A549 (cell line): ENCODE data around the gene HNF4A. TPM values are rescaled to one million over a fixed set of nuclear protein-coding genes. Genes with fewer than 3 reads are reported as not detected.

Experiments
- ATAC-seq, 2 experiments: fragments of 200-7000 bp in 1 of 2; fragments of >200 bp in 1 of 2; cut with Nextera tagmentation in 1 of 2; cut with Tn5 transposase in 1 of 2; 3 replicates each; pipeline versions ENCODE4 v1.8.0 to v1.9.1; 2018 to 2020; ENCODE audit warnings: mild to moderate bottlenecking in 1 of 2, moderate library complexity in 1 of 2
- CTCF ChIA-PET: fragments of 300-600 bp; sonication (Branson Sonifier 250); formaldehyde crosslinking; extraction: SDS; loops from one replicate; lab custom pipeline; 2021; ENCODE audit warnings: antibody characterized with exemption, inconsistent platforms; lab: Yijun Ruan, JAX
- POLR2A ChIA-PET: fragments of 350-600 bp; formaldehyde crosslinking; extraction: SDS; loops from one replicate; lab custom pipeline; 2021; ENCODE audit warnings: antibody characterized with exemption, inconsistent platforms; lab: Yijun Ruan, JAX
- DNase-seq, 2 experiments: peaks; one replicate each; pipeline versions ENCODE4 v3.0.0 to v3.0.0-alpha.2; 2011 to 2016; ENCODE audit warnings: low read depth in 1 of 2, low spot score in 1 of 2
- FAIRE-seq: peaks from 2 replicates; lab custom pipeline; 2011; peaks lifted over from hg19 to GRCh38; lab: Jason Lieb, UNC
- H3K27ac ChIP-seq, 2 experiments: fragments of >200 bp; sonication (Bioruptor Twin); formaldehyde crosslinking; 3 replicates each; pipeline ENCODE4 v1.5.1; 2016 to 2017
- H3K4me1 ChIP-seq: fragments of >200 bp; sonication (Bioruptor Twin); formaldehyde crosslinking; 3 replicates; pipeline ENCODE4 v1.6.1; 2016
- H3K4me2 ChIP-seq: fragments of >200 bp; sonication (Bioruptor Twin); formaldehyde crosslinking; 3 replicates; pipeline ENCODE4 v1.6.1; 2016
- H3K4me3 ChIP-seq: fragments of >200 bp; sonication (Bioruptor Twin); formaldehyde crosslinking; 3 replicates; pipeline ENCODE4 v1.5.1; 2016
- H3K9me3 ChIP-seq: fragments of >200 bp; sonication (Bioruptor Twin); formaldehyde crosslinking; 3 replicates; pipeline ENCODE4 v1.6.1; 2016
- ATOH8 ChIP-seq: fragments of 250-450 bp; sonication (Bioruptor Pico); IDR thresholded peaks from 2 replicates; pipeline ENCODE4 v1.5.0; 2020; ENCODE audit warnings: low read depth, mild to moderate bottlenecking, moderate library complexity
- CBX2 ChIP-seq: fragments of 200-600 bp; sonication (generic); IDR thresholded peaks from 2 replicates; pipeline ENCODE4 v1.6.1; 2016; ENCODE audit warnings: low read depth, mild to moderate bottlenecking, borderline replicate concordance
- CHD2 ChIP-seq: fragments of 150-350 bp; IDR thresholded peaks from 2 replicates; pipeline ENCODE4 v1.6.1; 2014; ENCODE audit warnings: low read length; ENCODE audit not compliant: partially characterized antibody
- FOSL2 ChIP-seq, 2 experiments: fragments of 450-650 bp in 1 of 2; fragments of >200 bp in 1 of 2; sonication (Bioruptor Twin) in 1 of 2; formaldehyde crosslinking; IDR thresholded peaks; 2 replicates each; pipeline versions ENCODE4 v1.5.0 to v1.6.1; 2016 to 2020; ENCODE audit warnings: mild to moderate bottlenecking in 1 of 2, moderate library complexity in 1 of 2
- FOXS1 ChIP-seq: fragments of 250-450 bp; sonication (Bioruptor Pico); IDR thresholded peaks from 2 replicates; pipeline ENCODE4 v1.5.0; 2020; ENCODE audit warnings: mild to moderate bottlenecking, moderate library complexity
- JUN ChIP-seq, 2 experiments: fragments of >200 bp; sonication (Bioruptor Twin); formaldehyde crosslinking; IDR thresholded peaks; 2 replicates in 1 of 2; 3 replicates in 1 of 2; pipeline ENCODE4 v1.6.1; 2016 to 2017
- MAZ ChIP-seq: fragments of 150-350 bp; IDR thresholded peaks from 2 replicates; pipeline ENCODE4 v1.6.1; 2014; ENCODE audit warnings: antibody characterized with exemption, low read depth, low read length, borderline replicate concordance
- MYC ChIP-seq: IDR thresholded peaks from 2 replicates; pipeline ENCODE4 v1.6.1; 2012; ENCODE audit warnings: mild to moderate bottlenecking, inconsistent platforms, low read length, improper control_type of control experiment, borderline replicate concordance
- NFE2L2 ChIP-seq: fragments of 150-350 bp; conservative IDR thresholded peaks from 2 replicates; pipeline ENCODE4 v1.6.1; 2014; ENCODE audit warnings: low read length
- PBX3 ChIP-seq: IDR thresholded peaks from 2 replicates; pipeline ENCODE4 v1.6.1; 2012
- RAD21 ChIP-seq, 2 experiments: fragments of >200 bp in 1 of 2; sonication (Bioruptor Twin) in 1 of 2; formaldehyde crosslinking in 1 of 2; IDR thresholded peaks in 1 of 2; conservative IDR thresholded peaks in 1 of 2; 2 replicates in 1 of 2; 3 replicates in 1 of 2; pipeline ENCODE4 v1.6.1; 2012 to 2018; ENCODE audit warnings: inconsistent platforms in 1 of 2
- RARB ChIP-seq: fragments of 250-450 bp; sonication (Bioruptor Pico); IDR thresholded peaks from 2 replicates; pipeline ENCODE4 v1.8.0; 2021; ENCODE audit warnings: mild to moderate bottlenecking, moderate library complexity
- RCOR1 ChIP-seq: fragments of 150-350 bp; IDR thresholded peaks from 2 replicates; pipeline ENCODE4 v1.6.1; 2014; ENCODE audit warnings: antibody characterized with exemption, low read length, low read depth
- RFX5 ChIP-seq: fragments of 450-650 bp; IDR thresholded peaks from 2 replicates; pipeline ENCODE4 v1.7.1; 2014; ENCODE audit warnings: antibody characterized with exemption, mild to moderate bottlenecking, moderate library complexity
- SMC3 ChIP-seq: fragments of >200 bp; sonication (Bioruptor Twin); formaldehyde crosslinking; IDR thresholded peaks from 3 replicates; pipeline ENCODE4 v1.6.1; 2018; ENCODE audit warnings: inconsistent platforms
- SREBF2 ChIP-seq: fragments of 450-650 bp; IDR thresholded peaks from 2 replicates; pipeline ENCODE4 v1.6.1; 2014; ENCODE audit warnings: mild to moderate bottlenecking, moderate library complexity
- TFCP2L1 ChIP-seq: fragments of 250-450 bp; sonication (Bioruptor Pico); IDR thresholded peaks from 2 replicates; pipeline ENCODE4 v1.5.0; 2021; ENCODE audit warnings: mild to moderate bottlenecking
- ZFP36 ChIP-seq: fragments of 450-650 bp; IDR thresholded peaks from 2 replicates; pipeline ENCODE4 v1.6.1; 2014; ENCODE audit warnings: borderline replicate concordance; ENCODE audit not compliant: partially characterized antibody
- ZSCAN20 ChIP-seq: fragments of 250-450 bp; sonication (Bioruptor Pico); IDR thresholded peaks from 2 replicates; pipeline ENCODE4 v1.8.0; 2022; ENCODE audit warnings: mild to moderate bottlenecking, moderate library complexity
- WGBS: methylation state at CpG from one replicate; pipeline ENCODE4 v1.1.6; 2017; ENCODE audit errors: missing lambda C conversion rate; 5-methylcytosine and 5-hydroxymethylcytosine counted together
- polyA plus RNA-seq, 4 experiments: library from polyadenylated mRNA; depleted of rRNA in 3 of 4; stranded (reverse); fragments of >200 nt; fragmentation: RNase III in 1 of 4; extraction: RNeasy Plus Mini Kit Qiagen cat#74134 plus additional on column Dnase treatment in 1 of 4; gene quantifications; 2 replicates in 3 of 4; 3 replicates in 1 of 4; pipeline ENCODE4 v1.2.3, GENCODE V29; 2011 to 2017
- TF ChIP-seq, protein P1 (sequence below): fragments of >200 bp; sonication (Bioruptor Twin); formaldehyde crosslinking; IDR thresholded peaks from 2 replicates; pipeline ENCODE4 v1.6.1; 2016
- TF ChIP-seq, protein P2 (sequence below): fragments of 200-600 bp; sonication (generic); IDR thresholded peaks from 2 replicates; pipeline ENCODE4 v1.6.1; 2016; ENCODE audit warnings: antibody characterized with exemption, mild to moderate bottlenecking, moderate library complexity
- TF ChIP-seq, protein P3 (sequence below): fragments of >200 bp; sonication (Bioruptor Twin); formaldehyde crosslinking; IDR thresholded peaks from 3 replicates; pipeline ENCODE4 v1.6.1; 2016
- TF ChIP-seq, protein P4 (sequence below): IDR thresholded peaks from 2 replicates; pipeline ENCODE4 v1.6.1; 2012
- TF ChIP-seq, protein P5 (sequence below): fragments of 250-450 bp; sonication (Bioruptor Pico); IDR thresholded peaks from 2 replicates; pipeline ENCODE4 v1.5.0; 2021; ENCODE audit warnings: mild to moderate bottlenecking, moderate library complexity, borderline replicate concordance
- TF ChIP-seq, protein P6 (sequence below): fragments of >200 bp; sonication (Bioruptor Twin); formaldehyde crosslinking; IDR thresholded peaks from 3 replicates; pipeline ENCODE4 v1.5.1; 2016

HNF4A gene
- polyA plus RNA-seq, 2 of the 4 experiments (the other 2 are of a cell fraction): 20.0 to 26.2 TPM

GRCh38 chr20:44459271-44459670 is 103.8 kb downstream of the HNF4A start:
- no peak overlapping the region for H3K4me2 ChIP-seq
- 30% methylated on average over 2 of the region's 2 CpGs for whole genome bisulfite sequencing
- 0 out of 3 replicates have a peak, but pooled peaks cover 5% of the 10 kb centered on the region for H3K4me1 ChIP-seq
- no peak for DNase-seq
- ATAC-seq: no peak
- H3K9me3 ChIP-seq: no peaks in the 10 kb centered on the region
- H3K27ac ChIP-seq: no peak overlapping the region
- H3K4me3 ChIP-seq: no peak overlapping the region
- TF ChIP-seq JUN (IDR thresholded peaks at IDR 0.05) (no peak), ZFP36 (no peak), FOSL2 (IDR thresholded peaks at IDR 0.05) (no peak), FOSL2 (CRISPR knock-in tag; IDR thresholded peaks at IDR 0.05) (no peak), PBX3 (no peak), RARB (CRISPR knock-in tag) (no peak), MYC (no peak), SREBF2 (no peak), NFE2L2 (no peak)
- TF ChIP-seq, protein P1, sequence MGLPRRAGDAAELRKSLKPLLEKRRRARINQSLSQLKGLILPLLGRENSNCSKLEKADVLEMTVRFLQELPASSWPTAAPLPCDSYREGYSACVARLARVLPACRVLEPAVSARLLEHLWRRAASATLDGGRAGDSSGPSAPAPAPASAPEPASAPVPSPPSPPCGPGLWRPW: no peak
- TF ChIP-seq, protein P2, sequence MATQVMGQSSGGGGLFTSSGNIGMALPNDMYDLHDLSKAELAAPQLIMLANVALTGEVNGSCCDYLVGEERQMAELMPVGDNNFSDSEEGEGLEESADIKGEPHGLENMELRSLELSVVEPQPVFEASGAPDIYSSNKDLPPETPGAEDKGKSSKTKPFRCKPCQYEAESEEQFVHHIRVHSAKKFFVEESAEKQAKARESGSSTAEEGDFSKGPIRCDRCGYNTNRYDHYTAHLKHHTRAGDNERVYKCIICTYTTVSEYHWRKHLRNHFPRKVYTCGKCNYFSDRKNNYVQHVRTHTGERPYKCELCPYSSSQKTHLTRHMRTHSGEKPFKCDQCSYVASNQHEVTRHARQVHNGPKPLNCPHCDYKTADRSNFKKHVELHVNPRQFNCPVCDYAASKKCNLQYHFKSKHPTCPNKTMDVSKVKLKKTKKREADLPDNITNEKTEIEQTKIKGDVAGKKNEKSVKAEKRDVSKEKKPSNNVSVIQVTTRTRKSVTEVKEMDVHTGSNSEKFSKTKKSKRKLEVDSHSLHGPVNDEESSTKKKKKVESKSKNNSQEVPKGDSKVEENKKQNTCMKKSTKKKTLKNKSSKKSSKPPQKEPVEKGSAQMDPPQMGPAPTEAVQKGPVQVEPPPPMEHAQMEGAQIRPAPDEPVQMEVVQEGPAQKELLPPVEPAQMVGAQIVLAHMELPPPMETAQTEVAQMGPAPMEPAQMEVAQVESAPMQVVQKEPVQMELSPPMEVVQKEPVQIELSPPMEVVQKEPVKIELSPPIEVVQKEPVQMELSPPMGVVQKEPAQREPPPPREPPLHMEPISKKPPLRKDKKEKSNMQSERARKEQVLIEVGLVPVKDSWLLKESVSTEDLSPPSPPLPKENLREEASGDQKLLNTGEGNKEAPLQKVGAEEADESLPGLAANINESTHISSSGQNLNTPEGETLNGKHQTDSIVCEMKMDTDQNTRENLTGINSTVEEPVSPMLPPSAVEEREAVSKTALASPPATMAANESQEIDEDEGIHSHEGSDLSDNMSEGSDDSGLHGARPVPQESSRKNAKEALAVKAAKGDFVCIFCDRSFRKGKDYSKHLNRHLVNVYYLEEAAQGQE: no peak
- POLR2A ChIA-PET: interaction anchor here (0.6 kb wide), 1 partner anchor 192 kb away, joined by 8 read pairs; no protein-coding TSS in a partner anchor
- no peak for FAIRE-seq
- CTCF ChIA-PET: interaction anchor here (1.0 to 23.5 kb wide), 13 partner anchors 12 to 240 kb away, joined by 3 to 440 read pairs (median 5); no protein-coding TSS in a partner anchor

DNA sequence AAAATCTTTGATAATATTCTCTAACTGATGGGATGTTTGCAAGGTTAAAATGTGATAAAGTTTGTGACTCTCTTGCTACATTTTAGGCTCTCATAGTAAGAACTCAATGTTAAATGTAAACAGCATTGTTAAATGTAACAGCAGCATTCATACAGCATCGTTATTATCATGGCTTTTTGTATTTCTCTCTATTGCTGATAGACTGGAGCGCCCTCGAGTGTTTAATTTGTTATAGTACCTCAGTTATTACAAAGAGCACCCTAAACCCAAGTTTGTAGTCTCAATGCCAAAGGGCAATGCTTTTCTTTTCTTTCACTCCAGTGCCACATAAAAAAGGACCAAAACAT is 105.3 kb downstream of the HNF4A start:
- H3K27ac ChIP-seq: peak overlapping the region; percentile 2 to 49; a peak in 2 of 6 replicates
- POLR2A ChIA-PET: no interaction called here
- TF ChIP-seq RFX5 (no peak), MAZ (no peak), CHD2 (no peak), RAD21 (conservative IDR thresholded peaks at IDR 0.05 in 1 of 2, IDR thresholded peaks at IDR 0.05 in 1 of 2) (peak; percentile 82 to 84), TFCP2L1 (CRISPR knock-in tag) (no peak), ZSCAN20 (CRISPR knock-in tag) (no peak), JUN (IDR thresholded peaks at IDR 0.05) (no peak), FOXS1 (CRISPR knock-in tag) (no peak), CBX2 (no peak), SMC3 (peak; percentile 84), ATOH8 (CRISPR knock-in tag) (no peak), RCOR1 (no peak)
- TF ChIP-seq, protein P3, sequence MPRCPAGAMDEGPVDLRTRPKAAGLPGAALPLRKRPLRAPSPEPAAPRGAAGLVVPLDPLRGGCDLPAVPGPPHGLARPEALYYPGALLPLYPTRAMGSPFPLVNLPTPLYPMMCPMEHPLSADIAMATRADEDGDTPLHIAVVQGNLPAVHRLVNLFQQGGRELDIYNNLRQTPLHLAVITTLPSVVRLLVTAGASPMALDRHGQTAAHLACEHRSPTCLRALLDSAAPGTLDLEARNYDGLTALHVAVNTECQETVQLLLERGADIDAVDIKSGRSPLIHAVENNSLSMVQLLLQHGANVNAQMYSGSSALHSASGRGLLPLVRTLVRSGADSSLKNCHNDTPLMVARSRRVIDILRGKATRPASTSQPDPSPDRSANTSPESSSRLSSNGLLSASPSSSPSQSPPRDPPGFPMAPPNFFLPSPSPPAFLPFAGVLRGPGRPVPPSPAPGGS: no peak
- TF ChIP-seq, protein P4, sequence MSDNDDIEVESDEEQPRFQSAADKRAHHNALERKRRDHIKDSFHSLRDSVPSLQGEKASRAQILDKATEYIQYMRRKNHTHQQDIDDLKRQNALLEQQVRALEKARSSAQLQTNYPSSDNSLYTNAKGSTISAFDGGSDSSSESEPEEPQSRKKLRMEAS: no peak
- TF ChIP-seq, protein P5, sequence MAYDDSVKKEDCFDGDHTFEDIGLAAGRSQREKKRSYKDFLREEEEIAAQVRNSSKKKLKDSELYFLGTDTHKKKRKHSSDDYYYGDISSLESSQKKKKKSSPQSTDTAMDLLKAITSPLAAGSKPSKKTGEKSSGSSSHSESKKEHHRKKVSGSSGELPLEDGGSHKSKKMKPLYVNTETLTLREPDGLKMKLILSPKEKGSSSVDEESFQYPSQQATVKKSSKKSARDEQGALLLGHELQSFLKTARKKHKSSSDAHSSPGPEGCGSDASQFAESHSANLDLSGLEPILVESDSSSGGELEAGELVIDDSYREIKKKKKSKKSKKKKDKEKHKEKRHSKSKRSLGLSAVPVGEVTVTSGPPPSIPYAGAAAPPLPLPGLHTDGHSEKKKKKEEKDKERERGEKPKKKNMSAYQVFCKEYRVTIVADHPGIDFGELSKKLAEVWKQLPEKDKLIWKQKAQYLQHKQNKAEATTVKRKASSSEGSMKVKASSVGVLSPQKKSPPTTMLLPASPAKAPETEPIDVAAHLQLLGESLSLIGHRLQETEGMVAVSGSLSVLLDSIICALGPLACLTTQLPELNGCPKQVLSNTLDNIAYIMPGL: no peak
- TF ChIP-seq, protein P6, sequence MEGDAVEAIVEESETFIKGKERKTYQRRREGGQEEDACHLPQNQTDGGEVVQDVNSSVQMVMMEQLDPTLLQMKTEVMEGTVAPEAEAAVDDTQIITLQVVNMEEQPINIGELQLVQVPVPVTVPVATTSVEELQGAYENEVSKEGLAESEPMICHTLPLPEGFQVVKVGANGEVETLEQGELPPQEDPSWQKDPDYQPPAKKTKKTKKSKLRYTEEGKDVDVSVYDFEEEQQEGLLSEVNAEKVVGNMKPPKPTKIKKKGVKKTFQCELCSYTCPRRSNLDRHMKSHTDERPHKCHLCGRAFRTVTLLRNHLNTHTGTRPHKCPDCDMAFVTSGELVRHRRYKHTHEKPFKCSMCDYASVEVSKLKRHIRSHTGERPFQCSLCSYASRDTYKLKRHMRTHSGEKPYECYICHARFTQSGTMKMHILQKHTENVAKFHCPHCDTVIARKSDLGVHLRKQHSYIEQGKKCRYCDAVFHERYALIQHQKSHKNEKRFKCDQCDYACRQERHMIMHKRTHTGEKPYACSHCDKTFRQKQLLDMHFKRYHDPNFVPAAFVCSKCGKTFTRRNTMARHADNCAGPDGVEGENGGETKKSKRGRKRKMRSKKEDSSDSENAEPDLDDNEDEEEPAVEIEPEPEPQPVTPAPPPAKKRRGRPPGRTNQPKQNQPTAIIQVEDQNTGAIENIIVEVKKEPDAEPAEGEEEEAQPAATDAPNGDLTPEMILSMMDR: peak; percentile 81
- TF ChIP-seq, all 56 proteins: peak for 3
- WGBS: 3% methylated on average over 3 of the region's 3 CpGs
- CTCF ChIA-PET: interaction anchor here (0.7 to 23.5 kb wide), 18 partner anchors 8 to 242 kb away, joined by 3 to 440 read pairs (median 6); partner anchors contain the start of gene GDAP1L1
- FAIRE-seq: no peak
- Histone ChIP-seq H3K4me2 (no peak overlapping the region), H3K4me1 (peaks cover 10% of the 10 kb centered on the region; the same call in 1 of the 3 replicates), H3K4me3 (no peak overlapping the region), H3K9me3 (no peaks in the 10 kb centered on the region)
- peak; percentile 72 to 87; a peak in 5 of 6 replicates for ATAC-seq
- peak; percentile 45 to 49 for DNase-seq
